HepG2 (cell line): ENCODE measurements around the gene PRKCG. TPM values are rescaled to one million over a fixed set of nuclear protein-coding genes. Genes with fewer than 3 reads are reported as not detected.
A peak's percentile ranks its signal among the peaks of the same experiment; 100 is the strongest.

Experiments
- ARID4A ChIP-seq: sonication (generic); formaldehyde crosslinking; IDR thresholded peaks from 2 replicates; pipeline ENCODE4 v1.5.0; 2020; ENCODE audit warnings: mild to moderate bottlenecking, missing genetic modification reagents, borderline replicate concordance
- BATF2 ChIP-seq: sonication (generic); formaldehyde crosslinking; IDR thresholded peaks from 2 replicates; pipeline ENCODE4 v1.8.0; 2022; ENCODE audit warnings: mild to moderate bottlenecking, missing genetic modification reagents, moderate library complexity
- CBX2 ChIP-seq, 2 experiments: fragments of 200-600 bp in 1 of 2; sonication (generic); formaldehyde crosslinking in 1 of 2; IDR thresholded peaks; 2 replicates each; pipeline versions ENCODE4 v1.7.0 to v1.8.1; 2018 to 2022; ENCODE audit warnings: low read depth in 2 of 2, low read length in 1 of 2, mild to moderate bottlenecking in 1 of 2, missing genetic modification reagents in 1 of 2
- CENPX ChIP-seq: sonication (generic); formaldehyde crosslinking; IDR thresholded peaks from 2 replicates; pipeline ENCODE4 v1.9.0; 2021; ENCODE audit warnings: mild to moderate bottlenecking, missing genetic modification reagents, moderate library complexity
- HES4 ChIP-seq: sonication (generic); formaldehyde crosslinking; IDR thresholded peaks from 2 replicates; pipeline ENCODE4 v1.9.0; 2021; ENCODE audit warnings: mild to moderate bottlenecking, missing genetic modification reagents, borderline replicate concordance
- KDM3A ChIP-seq: IDR thresholded peaks from 2 replicates; pipeline ENCODE4 v1.6.1; 2018; ENCODE audit warnings: low read depth, missing compliant biosample characterization
- KLF6 ChIP-seq: IDR thresholded peaks from 2 replicates; pipeline ENCODE4 v1.8.0; 2016; ENCODE audit warnings: missing biosample characterization, missing genetic modification reagents
- NR2C2 ChIP-seq: sonication (generic); formaldehyde crosslinking; IDR thresholded peaks from 2 replicates; pipeline ENCODE4 v1.4.0; 2020; ENCODE audit warnings: missing genetic modification reagents, mild to moderate bottlenecking, moderate library complexity, borderline replicate concordance
- PCBP2 ChIP-seq: fragments of 200-400 bp; formaldehyde crosslinking; optimal IDR thresholded peaks from 2 replicates; pipeline ENCODE3; 2018; ENCODE audit warnings: low read length, low read depth; ENCODE audit not compliant: poor library complexity, severe bottlenecking
- PLRG1 ChIP-seq: fragments of 450-650 bp; conservative IDR thresholded peaks from 2 replicates; pipeline ENCODE4 v1.6.1; 2016
- SAP130 ChIP-seq: IDR thresholded peaks from 2 replicates; pipeline ENCODE4 v1.6.1; 2016; ENCODE audit warnings: low read depth
- SMAD3 ChIP-seq: sonication (generic); formaldehyde crosslinking; IDR thresholded peaks from 2 replicates; pipeline ENCODE4 v1.4.0; 2020; ENCODE audit warnings: missing genetic modification reagents
- TSC22D2 ChIP-seq: sonication (generic); formaldehyde crosslinking; IDR thresholded peaks from 2 replicates; pipeline ENCODE4 v1.5.1; 2020; ENCODE audit warnings: missing genetic modification reagents, mild to moderate bottlenecking, borderline replicate concordance
- ZFP82 ChIP-seq: sonication (generic); formaldehyde crosslinking; IDR thresholded peaks from 2 replicates; pipeline ENCODE4 v1.5.1; 2020; ENCODE audit warnings: mild to moderate bottlenecking, missing genetic modification reagents, borderline replicate concordance
- ZNF414 ChIP-seq: sonication (generic); formaldehyde crosslinking; IDR thresholded peaks from 2 replicates; pipeline ENCODE4 v1.5.0; 2020; ENCODE audit warnings: missing genetic modification reagents
- ZNF740 ChIP-seq: sonication (generic); formaldehyde crosslinking; IDR thresholded peaks from 2 replicates; pipeline ENCODE4 v1.4.0; 2020; ENCODE audit warnings: missing genetic modification reagents
- ZSCAN22 ChIP-seq: sonication (generic); formaldehyde crosslinking; IDR thresholded peaks from 2 replicates; pipeline ENCODE4 v1.4.0; 2020; ENCODE audit warnings: mild to moderate bottlenecking, missing genetic modification reagents
- polyA plus RNA-seq, 8 experiments: library from polyadenylated mRNA; depleted of rRNA in 3 of 8; stranded (reverse) in 7 of 8; unstranded in 1 of 8; fragments of >200 nt; fragmentation: Illumina TruSeq in 4 of 8; extraction: Trizol in 4 of 8; gene quantifications; 2 replicates each; pipeline versions ENCODE4 v1.2.1 to v1.2.3, GENCODE V29; 2011 to 2016; ENCODE audit warnings: low read depth in 4 of 8, missing spikeins in 1 of 8, mixed read lengths in 1 of 8; ENCODE audit not compliant: insufficient read depth in 1 of 8
- total RNA-seq, 5 experiments: library from RNA; depleted of rRNA; stranded (reverse); fragments of >200 nt; fragmentation: Illumina TruSeq; extraction: Trizol; gene quantifications; 2 replicates each; pipeline ENCODE4 v1.2.3, GENCODE V29; 2016; ENCODE audit warnings: low read depth in 1 of 5

The PRKCG gene
- total and polyA plus RNA-seq, 2 of the 13 experiments (the other 11 are each of a cell fraction or from before 2014, with no cell fraction given), result 0.02 to 0.03 TPM

- TF ChIP-seq KLF6 (CRISPR knock-in tag), result peak; percentile 86
- no peak for TF ChIP-seq PCBP2
- TF ChIP-seq ZNF740 (CRISPR knock-in tag), result no peak
- TF ChIP-seq KDM3A (CRISPR knock-in tag), result no peak
- peak; percentile 72; the same call in 1 of the 2 replicates for TF ChIP-seq SMAD3
- no peak for TF ChIP-seq ARID4A
- no peak for TF ChIP-seq TSC22D2 (CRISPR knock-in tag)
- TF ChIP-seq HES4 (CRISPR knock-in tag), result no peak
- TF ChIP-seq BATF2 (CRISPR knock-in tag), result no peak
- TF ChIP-seq ZNF414 (CRISPR knock-in tag), result no peak
- no peak for TF ChIP-seq NR2C2
- TF ChIP-seq SAP130 (CRISPR knock-in tag), result peak; percentile 61
- no peak for TF ChIP-seq ZSCAN22 (CRISPR knock-in tag)
- TF ChIP-seq CBX2 (IDR thresholded peaks at IDR 0.05; ENCODE audit: low read depth, low read length), result no peak
- TF ChIP-seq CBX2 (CRISPR knock-in tag; IDR thresholded peaks at IDR 0.05; ENCODE audit: low read depth), result no peak
- TF ChIP-seq PLRG1, result no peak
- TF ChIP-seq CENPX (CRISPR knock-in tag), result no peak
- no peak for TF ChIP-seq ZFP82 (CRISPR knock-in tag)
Measured at GRCh38 chr19:53903055-53903680, 21.2 kb downstream of the PRKCG start (continued).
